Activated naive CD4-positive, alpha-beta T cell treated with anti-CD3 and anti-CD28 coated beads, Interleukin-2, amount 50 U/mL, for 16 hours (primary cell): Measurements from ENCODE around the gene KRTAP5-8.
"Not testable (repeated sequence)": the region's sequence is repeated elsewhere in the genome, so short reads cannot be mapped to it uniquely, and the experiment has no call there.

ENCODE experiments used
- DNase-seq: peaks from one replicate; pipeline ENCODE4 v3.0.0-alpha.2; 2020

Gene KRTAP5-8

GRCh38 chr11:71518506-71519471, 19.0 kb upstream of the KRTAP5-8 start:
- no peak for DNase-seq

GRCh38 chr11:71519546-71519945, 18.3 kb upstream of the KRTAP5-8 start:
- no peak for DNase-seq

- no peak for DNase-seq
These were observed 12.5 kb upstream of the KRTAP5-8 start for GRCh38 chr11:71525188-71525937.

GRCh38 chr11:71525938-71526495, 11.8 kb upstream of the KRTAP5-8 start:
- no peak for DNase-seq

GRCh38 chr11:71526796-71527575, 10.8 kb upstream of the KRTAP5-8 start, which contains the start of gene KRTAP5-7:
Gene KRTAP5-7 (plus strand): TSS chr11:71527267. CDS start chr11:71527301, 34 bp downstream.
- DNase-seq = not testable (repeated sequence)

GRCh38 chr11:71527576-71528210, 10.1 kb upstream of the KRTAP5-8 start:
- no peak for DNase-seq

GRCh38 chr11:71530602-71531001, 7.2 kb upstream of the KRTAP5-8 start:
- no peak for DNase-seq

- no peak for DNase-seq
These were observed 5.7 kb upstream of the KRTAP5-8 start for GRCh38 chr11:71532036-71532610.

- DNase-seq = not testable (repeated sequence)
These were observed 2.9 kb upstream of the KRTAP5-8 start for GRCh38 chr11:71534711-71535608.

- DNase-seq = no peak
These were observed 2.0 kb upstream of the KRTAP5-8 start for GRCh38 chr11:71535825-71536224.

GRCh38 chr11:71537537-71537936, 288 bp upstream of the KRTAP5-8 start:
- no peak for DNase-seq

GRCh38 chr11:71538666-71538990, 803 bp downstream of the KRTAP5-8 start:
- no peak for DNase-seq

- no peak for DNase-seq
These were observed 1.2 kb downstream of the KRTAP5-8 start for GRCh38 chr11:71539017-71539416.

GRCh38 chr11:71539971-71540370, 2.1 kb downstream of the KRTAP5-8 start:
- DNase-seq = not testable (repeated sequence)

- not testable (repeated sequence) for DNase-seq
These were observed 2.9 kb downstream of the KRTAP5-8 start for GRCh38 chr11:71540521-71541304.

- no peak for DNase-seq
These were observed 4.6 kb downstream of the KRTAP5-8 start for GRCh38 chr11:71542382-71542781.

- no peak for DNase-seq
These were observed 5.3 kb downstream of the KRTAP5-8 start for GRCh38 chr11:71542879-71543777.

GRCh38 chr11:71543866-71544265, 6.0 kb downstream of the KRTAP5-8 start:
- DNase-seq = no peak
